HEK293T (cell line): ENCODE data around the gene ADAMTS17.

Experiments used
- BHLHE40 ChIP-seq: fragments of 450-650 bp; IDR thresholded peaks from 2 replicates; pipeline ENCODE4 v1.6.1; 2016; ENCODE audit warnings: mild to moderate bottlenecking, moderate library complexity, borderline replicate concordance
- CTBP1 ChIP-seq: fragments of 450-650 bp; IDR thresholded peaks from 2 replicates; pipeline ENCODE4 v1.6.1; 2016; ENCODE audit warnings: borderline replicate concordance
- ELF4 ChIP-seq: fragments of 450-650 bp; IDR thresholded peaks from 2 replicates; pipeline ENCODE4 v1.6.1; 2017; ENCODE audit warnings: antibody characterized with exemption
- FOXK2 ChIP-seq: fragments of 450-650 bp; IDR thresholded peaks from 2 replicates; pipeline ENCODE4 v1.6.1; 2016; ENCODE audit warnings: mild to moderate bottlenecking
- FOXM1 ChIP-seq: fragments of 450-650 bp; IDR thresholded peaks from 2 replicates; pipeline ENCODE4 v1.6.1; 2017; ENCODE audit warnings: mild to moderate bottlenecking, borderline replicate concordance
- HDGF ChIP-seq: fragments of 450-650 bp; IDR thresholded peaks from 2 replicates; pipeline ENCODE4 v1.6.1; 2017; ENCODE audit warnings: antibody characterized with exemption, borderline replicate concordance
- SP1 ChIP-seq: fragments of 450-650 bp; IDR thresholded peaks from 2 replicates; pipeline ENCODE4 v1.6.1; 2017
- SUZ12 ChIP-seq: fragments of 450-650 bp; IDR thresholded peaks from 2 replicates; pipeline ENCODE4 v1.6.1; 2016; ENCODE audit warnings: mild to moderate bottlenecking
- TARDBP ChIP-seq: fragments of 450-650 bp; IDR thresholded peaks from 2 replicates; pipeline ENCODE4 v1.6.1; 2016
- TF ChIP-seq, protein P1 (sequence below): fragments of 450-650 bp; IDR thresholded peaks from 2 replicates; pipeline ENCODE4 v1.6.1; 2016

DNA sequence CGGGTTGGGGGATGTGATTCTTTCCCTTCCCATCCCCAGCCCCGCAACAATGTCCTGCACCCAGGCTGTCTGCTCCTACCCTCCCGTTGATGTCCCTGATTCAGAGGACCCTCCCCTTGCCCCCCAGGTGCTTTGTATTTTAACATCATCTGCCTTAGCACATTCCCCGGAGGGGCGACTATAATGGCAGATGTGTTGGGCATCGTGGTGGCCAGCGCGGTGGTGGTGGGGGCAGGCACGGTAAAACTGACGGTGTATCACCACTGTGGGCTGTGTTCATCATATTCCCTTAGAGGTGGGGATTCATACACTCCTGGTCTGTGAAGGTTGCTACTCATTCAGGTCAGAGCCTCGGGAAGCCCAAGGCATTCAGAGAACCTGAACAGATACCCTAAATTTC lies 173.0 kb downstream of the ADAMTS17 start:
- no peak for TF ChIP-seq SP1
- no peak for TF ChIP-seq BHLHE40
- no peak for TF ChIP-seq FOXM1
- TF ChIP-seq TARDBP = no peak
- TF ChIP-seq SUZ12 = no peak
- TF ChIP-seq FOXK2 = no peak
- TF ChIP-seq, protein P1, sequence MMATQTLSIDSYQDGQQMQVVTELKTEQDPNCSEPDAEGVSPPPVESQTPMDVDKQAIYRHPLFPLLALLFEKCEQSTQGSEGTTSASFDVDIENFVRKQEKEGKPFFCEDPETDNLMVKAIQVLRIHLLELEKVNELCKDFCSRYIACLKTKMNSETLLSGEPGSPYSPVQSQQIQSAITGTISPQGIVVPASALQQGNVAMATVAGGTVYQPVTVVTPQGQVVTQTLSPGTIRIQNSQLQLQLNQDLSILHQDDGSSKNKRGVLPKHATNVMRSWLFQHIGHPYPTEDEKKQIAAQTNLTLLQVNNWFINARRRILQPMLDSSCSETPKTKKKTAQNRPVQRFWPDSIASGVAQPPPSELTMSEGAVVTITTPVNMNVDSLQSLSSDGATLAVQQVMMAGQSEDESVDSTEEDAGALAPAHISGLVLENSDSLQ = no peak
- no peak for TF ChIP-seq HDGF
- no peak for TF ChIP-seq CTBP1
- TF ChIP-seq ELF4 = no peak
